Measurements from ENCODE around the gene AGBL2. TPM values are rescaled to one million over a fixed set of nuclear protein-coding genes. Genes with fewer than 3 reads are reported as not detected.
A peak's percentile ranks its signal among the peaks of the same experiment; 100 is the strongest.
"Not testable (repeated sequence)": the region's sequence is repeated elsewhere in the genome, so short reads cannot be mapped to it uniquely, and the experiment has no call there.

The AGBL2 gene
- total RNA-seq, 2 experiments from 2014 or later, result 4.5 to 7.1 TPM

DNA sequence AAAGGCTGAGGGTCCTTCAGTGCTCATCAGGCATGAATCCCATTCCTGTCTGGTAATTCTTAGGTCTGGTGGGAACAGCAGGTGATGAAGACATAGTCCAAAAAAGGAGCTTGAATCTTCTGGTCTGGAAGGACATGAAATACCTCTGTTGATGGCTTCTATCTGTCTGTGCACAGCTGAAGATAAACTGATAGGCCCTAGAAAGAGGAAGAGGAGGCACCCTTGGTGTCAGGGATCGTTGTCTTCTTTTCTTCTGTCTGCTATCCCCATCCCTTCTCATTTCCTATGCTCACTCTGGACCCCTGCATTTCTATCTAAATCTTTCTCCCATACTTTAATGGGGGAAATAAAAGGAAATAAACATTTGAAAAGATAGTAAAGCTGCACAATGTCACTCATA is 9.4 kb downstream of the AGBL2 start:
- DNase-seq (no peak), ATAC-seq (no peak)
- H3K27ac Mint-ChIP-seq, result no peak overlapping the region
- H3K4me3 Mint-ChIP-seq, result no peak overlapping the region
- no peaks in the 10 kb centered on the region for H3K27me3 Mint-ChIP-seq
- H3K36me3 Mint-ChIP-seq (ENCODE audit: low read depth), result peaks cover 10% of the 10 kb centered on the region
- intact Hi-C loops (cut with micrococcal nuclease), result no loop called here
- ChIA-PET POLR2A (no interaction called here), CTCF (interaction anchor here (0.6 to 1.9 kb wide), 2 partner anchors 10 to 271 kb away, joined by 4 to 7 read pairs; partner anchors contain the start of gene AGBL2)
- H3K9me3 Mint-ChIP-seq, result peaks cover 8% of the 10 kb centered on the region
- TF ChIP-seq, protein P1, sequence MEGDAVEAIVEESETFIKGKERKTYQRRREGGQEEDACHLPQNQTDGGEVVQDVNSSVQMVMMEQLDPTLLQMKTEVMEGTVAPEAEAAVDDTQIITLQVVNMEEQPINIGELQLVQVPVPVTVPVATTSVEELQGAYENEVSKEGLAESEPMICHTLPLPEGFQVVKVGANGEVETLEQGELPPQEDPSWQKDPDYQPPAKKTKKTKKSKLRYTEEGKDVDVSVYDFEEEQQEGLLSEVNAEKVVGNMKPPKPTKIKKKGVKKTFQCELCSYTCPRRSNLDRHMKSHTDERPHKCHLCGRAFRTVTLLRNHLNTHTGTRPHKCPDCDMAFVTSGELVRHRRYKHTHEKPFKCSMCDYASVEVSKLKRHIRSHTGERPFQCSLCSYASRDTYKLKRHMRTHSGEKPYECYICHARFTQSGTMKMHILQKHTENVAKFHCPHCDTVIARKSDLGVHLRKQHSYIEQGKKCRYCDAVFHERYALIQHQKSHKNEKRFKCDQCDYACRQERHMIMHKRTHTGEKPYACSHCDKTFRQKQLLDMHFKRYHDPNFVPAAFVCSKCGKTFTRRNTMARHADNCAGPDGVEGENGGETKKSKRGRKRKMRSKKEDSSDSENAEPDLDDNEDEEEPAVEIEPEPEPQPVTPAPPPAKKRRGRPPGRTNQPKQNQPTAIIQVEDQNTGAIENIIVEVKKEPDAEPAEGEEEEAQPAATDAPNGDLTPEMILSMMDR (IDR thresholded peaks at IDR 0.05), result no peak
- peaks cover 4% of the 10 kb centered on the region for H3K4me1 Mint-ChIP-seq (ENCODE audit: low read depth)

DNA sequence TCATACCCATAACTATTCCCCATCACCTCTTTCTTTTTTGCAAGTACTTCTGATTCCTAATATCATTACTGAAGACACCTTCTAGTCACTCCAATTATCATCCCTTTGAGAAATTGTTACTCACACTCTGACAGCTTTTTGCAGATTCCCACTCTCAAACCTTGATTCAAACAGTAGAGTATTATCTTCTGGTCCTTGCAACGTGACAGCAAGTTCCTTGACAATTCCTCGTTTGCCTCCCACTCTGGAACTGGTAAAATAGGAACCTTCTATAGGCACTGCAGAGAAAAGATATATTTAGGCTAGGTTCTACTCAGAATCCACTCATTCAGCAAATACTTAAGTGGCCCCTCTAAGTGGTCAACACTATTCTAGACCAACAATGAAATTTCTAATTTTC is 23.2 kb downstream of the AGBL2 start:
- ChIA-PET CTCF (no interaction called here), POLR2A (interaction anchor here (0.7 kb wide), 1 partner anchor 37 kb away, joined by 3 read pairs; no protein-coding TSS in a partner anchor)
- H3K4me3 Mint-ChIP-seq, result no peak overlapping the region
- TF ChIP-seq, protein P1 (IDR thresholded peaks at IDR 0.05), result no peak
- no peak for DNase-seq
- peaks cover 5% of the 10 kb centered on the region for H3K4me1 Mint-ChIP-seq (ENCODE audit: low read depth)
- no peaks in the 10 kb centered on the region for H3K9me3 Mint-ChIP-seq
- no peak for ATAC-seq
- intact Hi-C loops (cut with micrococcal nuclease), result no loop called here
- H3K27me3 Mint-ChIP-seq, result no peaks in the 10 kb centered on the region
- H3K36me3 Mint-ChIP-seq (ENCODE audit: low read depth), result no peaks in the 10 kb centered on the region
- no peak overlapping the region for H3K27ac Mint-ChIP-seq

DNA sequence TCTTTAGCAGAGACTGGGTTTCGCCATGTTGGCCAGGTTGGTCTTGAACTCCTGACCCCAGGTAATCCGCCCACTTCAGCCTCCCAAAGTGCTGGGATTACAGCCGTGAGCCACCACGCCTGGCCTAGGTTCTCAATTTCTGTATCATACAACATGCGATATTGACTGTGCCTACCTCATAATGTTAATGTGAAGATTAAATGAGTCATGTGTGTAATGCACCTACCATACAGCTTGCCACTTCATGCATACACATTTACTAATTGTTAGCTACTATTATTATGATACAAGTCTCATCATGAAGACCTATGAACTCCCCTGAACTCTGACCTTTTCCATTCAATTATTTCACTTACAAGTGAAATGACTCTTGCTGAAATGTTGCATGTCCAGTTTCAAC is 25.7 kb downstream of the AGBL2 start:
- H3K4me3 Mint-ChIP-seq, result no peak overlapping the region
- H3K27me3 Mint-ChIP-seq, result no peaks in the 10 kb centered on the region
- ATAC-seq (peak; percentile 10), DNase-seq (no peak)
- TF ChIP-seq, protein P1 (IDR thresholded peaks at IDR 0.05), result no peak
- POLR2A ChIA-PET, result no interaction called here
- CTCF ChIA-PET, result no interaction called here
- H3K9me3 Mint-ChIP-seq, result no peaks in the 10 kb centered on the region
- no peaks in the 10 kb centered on the region for H3K36me3 Mint-ChIP-seq (ENCODE audit: low read depth)
- peaks cover 5% of the 10 kb centered on the region for H3K4me1 Mint-ChIP-seq (ENCODE audit: low read depth)
- intact Hi-C loops (cut with micrococcal nuclease), result no loop called here
- H3K27ac Mint-ChIP-seq, result no peak overlapping the region

DNA sequence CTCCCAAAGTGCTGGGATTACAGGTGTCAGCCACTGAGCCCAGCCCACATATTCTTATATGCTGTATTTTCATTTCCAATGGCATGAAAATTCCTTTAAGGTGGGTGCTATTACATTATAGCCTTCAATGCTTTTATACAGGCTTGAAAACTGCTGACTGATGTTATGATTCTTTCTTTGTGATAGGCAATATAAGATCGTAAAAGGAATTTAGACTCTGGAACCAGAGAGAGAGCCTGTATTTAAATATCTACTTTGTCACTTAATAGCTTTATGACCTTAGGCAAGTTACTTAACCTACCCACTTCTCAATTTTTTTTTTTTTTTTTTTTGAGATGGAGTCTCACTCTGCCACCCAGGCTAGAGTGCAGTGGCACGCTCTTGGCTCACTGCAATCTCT is 26.2 kb downstream of the AGBL2 start:
- Mint-ChIP-seq H3K36me3 (ENCODE audit: low read depth) (no peaks in the 10 kb centered on the region), H3K4me1 (ENCODE audit: low read depth) (peaks cover 5% of the 10 kb centered on the region), H3K4me3 (no peak overlapping the region), H3K9me3 (no peaks in the 10 kb centered on the region), H3K27ac (no peak overlapping the region), H3K27me3 (no peaks in the 10 kb centered on the region)
- intact Hi-C loops (cut with micrococcal nuclease), result no loop called here
- DNase-seq (no peak), ATAC-seq (no peak)
- TF ChIP-seq, protein P1 (IDR thresholded peaks at IDR 0.05), result no peak
- POLR2A ChIA-PET, result no interaction called here
- CTCF ChIA-PET, result no interaction called here

DNA sequence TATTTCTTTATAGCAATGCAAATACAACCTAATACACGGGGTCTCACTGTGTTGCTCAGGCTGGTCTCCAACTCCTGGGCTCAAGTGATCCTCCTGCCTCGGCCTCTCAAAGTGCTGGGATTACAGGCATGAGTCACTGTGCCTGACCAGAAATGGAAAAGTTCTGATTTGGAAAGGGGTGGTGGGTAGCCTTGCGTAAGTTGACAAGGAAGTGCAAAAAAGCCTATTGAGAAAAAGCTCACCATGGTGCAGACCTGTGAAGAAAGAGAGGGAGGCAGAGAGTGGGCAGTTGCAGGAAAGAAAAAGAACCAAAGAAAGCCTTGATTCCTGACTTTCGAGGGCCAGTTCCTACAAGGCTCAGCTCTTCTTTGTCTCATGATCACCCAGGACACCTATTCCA is 27.1 kb downstream of the AGBL2 start:
- Mint-ChIP-seq H3K36me3 (ENCODE audit: low read depth) (no peaks in the 10 kb centered on the region), H3K4me3 (no peak overlapping the region), H3K9me3 (no peaks in the 10 kb centered on the region), H3K27me3 (no peaks in the 10 kb centered on the region), H3K27ac (no peak overlapping the region), H3K4me1 (ENCODE audit: low read depth) (peaks cover 5% of the 10 kb centered on the region)
- intact Hi-C loops (cut with micrococcal nuclease), result no loop called here
- POLR2A ChIA-PET, result no interaction called here
- DNase-seq (no peak), ATAC-seq (no peak)
- CTCF ChIA-PET, result no interaction called here
- TF ChIP-seq, protein P1 (IDR thresholded peaks at IDR 0.05), result no peak

DNA sequence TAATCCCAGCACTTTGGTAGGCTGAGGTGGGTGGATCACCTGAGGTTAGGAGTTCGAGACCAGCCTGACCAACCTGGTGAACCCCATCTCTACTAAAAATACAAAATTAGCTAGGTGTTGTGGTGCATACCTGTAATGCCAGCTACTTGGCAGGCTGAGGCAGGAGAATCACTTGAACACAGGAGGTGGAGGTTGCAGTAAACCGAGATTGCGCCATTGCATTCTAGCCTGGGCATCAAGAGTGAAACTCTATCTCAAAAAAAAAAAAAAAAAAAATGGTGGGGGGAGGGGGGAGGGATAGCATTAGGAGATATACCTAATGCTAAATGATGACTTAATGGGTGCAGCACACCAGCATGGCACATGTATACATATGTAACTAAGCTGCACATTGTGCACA is 28.5 kb downstream of the AGBL2 start:
- not testable (repeated sequence) for H3K27ac Mint-ChIP-seq, H3K27me3 Mint-ChIP-seq
- CTCF ChIA-PET, result interaction anchor here (0.6 to 1.0 kb wide), 2 partner anchors 56 to 120 kb away, joined by 3 read pairs; no protein-coding TSS in a partner anchor

More for the DNA sequence above, 28.5 kb downstream of the AGBL2 start:
- ATAC-seq; H3K4me1 Mint-ChIP-seq (ENCODE audit: low read depth); intact Hi-C loops (cut with micrococcal nuclease); H3K4me3 Mint-ChIP-seq; H3K9me3 Mint-ChIP-seq; H3K36me3 Mint-ChIP-seq (ENCODE audit: low read depth); DNase-seq: not testable (repeated sequence)
- POLR2A ChIA-PET, result interaction anchor here (0.7 kb wide), 1 partner anchor 119 kb away, joined by 3 read pairs; no protein-coding TSS in a partner anchor

Data from activated CD8-positive, alpha-beta T cell treated with anti-CD3 and anti-CD28 coated beads for 36 hours (primary cell).